ENCODE results near the gene EXOC2.

- TF ChIP-seq, protein P1, sequence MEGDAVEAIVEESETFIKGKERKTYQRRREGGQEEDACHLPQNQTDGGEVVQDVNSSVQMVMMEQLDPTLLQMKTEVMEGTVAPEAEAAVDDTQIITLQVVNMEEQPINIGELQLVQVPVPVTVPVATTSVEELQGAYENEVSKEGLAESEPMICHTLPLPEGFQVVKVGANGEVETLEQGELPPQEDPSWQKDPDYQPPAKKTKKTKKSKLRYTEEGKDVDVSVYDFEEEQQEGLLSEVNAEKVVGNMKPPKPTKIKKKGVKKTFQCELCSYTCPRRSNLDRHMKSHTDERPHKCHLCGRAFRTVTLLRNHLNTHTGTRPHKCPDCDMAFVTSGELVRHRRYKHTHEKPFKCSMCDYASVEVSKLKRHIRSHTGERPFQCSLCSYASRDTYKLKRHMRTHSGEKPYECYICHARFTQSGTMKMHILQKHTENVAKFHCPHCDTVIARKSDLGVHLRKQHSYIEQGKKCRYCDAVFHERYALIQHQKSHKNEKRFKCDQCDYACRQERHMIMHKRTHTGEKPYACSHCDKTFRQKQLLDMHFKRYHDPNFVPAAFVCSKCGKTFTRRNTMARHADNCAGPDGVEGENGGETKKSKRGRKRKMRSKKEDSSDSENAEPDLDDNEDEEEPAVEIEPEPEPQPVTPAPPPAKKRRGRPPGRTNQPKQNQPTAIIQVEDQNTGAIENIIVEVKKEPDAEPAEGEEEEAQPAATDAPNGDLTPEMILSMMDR (IDR thresholded peaks at IDR 0.05): no peak
- no peak for TF ChIP-seq POLR2A (IDR thresholded peaks at IDR 0.05)
Measured at GRCh38 chr6:452301-453067, 240.5 kb downstream of the EXOC2 start.

Measured in Peyer's patch (tissue), 4 donors.